Measurements from ENCODE around the gene C19orf85. TPM values are rescaled to one million over a fixed set of nuclear protein-coding genes. Genes with fewer than 3 reads are reported as not detected.
A peak's percentile ranks its signal among the peaks of the same experiment; 100 is the strongest.

Gene C19orf85
- total RNA-seq, 1 donor from 2014 or later, result not detected

- peak; percentile 61 for DNase-seq (ENCODE audit: low spot score)
- no peaks in the 10 kb centered on the region for H3K36me3 Mint-ChIP-seq
- Histone ChIP-seq H3K9ac (no peak overlapping the region), H3K27ac (no peak overlapping the region), H3K27me3 (no peaks in the 10 kb centered on the region), H3K4me1 (peaks cover 35% of the 10 kb centered on the region), H3K79me2 (ENCODE audit: low read depth) (peaks cover 19% of the 10 kb centered on the region), H3K4me2 (peak overlapping the region; percentile 1), H4K20me1 (ENCODE audit: low read depth) (no peaks in the 10 kb centered on the region), H3K4me3 (no peak overlapping the region), H2AFZ (replicated peaks) (no peak overlapping the region), H3K9me3 (ENCODE audit: low read depth) (no peaks in the 10 kb centered on the region), H3K36me3 (no peaks in the 10 kb centered on the region), H3F3A (ENCODE audit: low read depth) (peaks cover 49% of the 10 kb centered on the region)
- peak overlapping the region; percentile 65 for H3K4me3 Mint-ChIP-seq
- TF ChIP-seq EZH2 (IDR thresholded peaks at IDR 0.05) (no peak), EZH2phosphoT487 (IDR thresholded peaks at IDR 0.05) (no peak), CTCF (IDR thresholded peaks at IDR 0.05) (no peak)
- peaks cover 45% of the 10 kb centered on the region for H3K4me1 Mint-ChIP-seq
- peak overlapping the region; percentile 21 for H3K27ac Mint-ChIP-seq
- H3K27me3 Mint-ChIP-seq (ENCODE audit: insufficient read depth, low read depth), result peaks cover 15% of the 10 kb centered on the region
- H3K9me3 Mint-ChIP-seq, result no peaks in the 10 kb centered on the region
Observed at GRCh38 chr19:55474269-55475265, 10.0 kb upstream of the C19orf85 start.

GRCh38 chr19:55473225-55474012 lies 8.9 kb upstream of the C19orf85 start:
- Histone ChIP-seq H3K9me3 (ENCODE audit: low read depth) (no peaks in the 10 kb centered on the region), H3K27me3 (no peaks in the 10 kb centered on the region), H3K4me3 (no peak overlapping the region), H4K20me1 (ENCODE audit: low read depth) (no peaks in the 10 kb centered on the region), H2AFZ (replicated peaks) (peak overlapping the region; percentile 39), H3K79me2 (ENCODE audit: low read depth) (peaks cover 14% of the 10 kb centered on the region), H3K36me3 (no peaks in the 10 kb centered on the region), H3F3A (ENCODE audit: low read depth) (peaks cover 49% of the 10 kb centered on the region), H3K27ac (peak overlapping the region; percentile 27), H3K9ac (no peak overlapping the region), H3K4me2 (peak overlapping the region; percentile 56), H3K4me1 (peaks cover 35% of the 10 kb centered on the region)
- Mint-ChIP-seq H3K27ac (peak overlapping the region; percentile 85), H3K36me3 (no peaks in the 10 kb centered on the region), H3K4me1 (peaks cover 35% of the 10 kb centered on the region), H3K27me3 (ENCODE audit: insufficient read depth, low read depth) (peaks cover 15% of the 10 kb centered on the region), H3K4me3 (no peak overlapping the region), H3K9me3 (no peaks in the 10 kb centered on the region)
- TF ChIP-seq EZH2 (IDR thresholded peaks at IDR 0.05), result no peak
- TF ChIP-seq CTCF (IDR thresholded peaks at IDR 0.05), result no peak
- no peak for TF ChIP-seq EZH2phosphoT487 (IDR thresholded peaks at IDR 0.05)
- DNase-seq (ENCODE audit: low spot score), result peak; percentile 49

GRCh38 chr19:55472463-55472862 lies 7.9 kb upstream of the C19orf85 start:
- Histone ChIP-seq H3K36me3 (no peaks in the 10 kb centered on the region), H3K9ac (no peak overlapping the region), H2AFZ (replicated peaks) (no peak overlapping the region), H3K27ac (no peak overlapping the region), H3K4me3 (no peak overlapping the region), H3K4me1 (peaks cover 30% of the 10 kb centered on the region), H3K79me2 (ENCODE audit: low read depth) (peaks cover 4% of the 10 kb centered on the region), H3F3A (ENCODE audit: low read depth) (peaks cover 47% of the 10 kb centered on the region), H3K4me2 (no peak overlapping the region), H4K20me1 (ENCODE audit: low read depth) (no peaks in the 10 kb centered on the region), H3K9me3 (ENCODE audit: low read depth) (no peaks in the 10 kb centered on the region), H3K27me3 (no peaks in the 10 kb centered on the region)
- peaks cover 27% of the 10 kb centered on the region for H3K4me1 Mint-ChIP-seq
- no peaks in the 10 kb centered on the region for H3K9me3 Mint-ChIP-seq
- DNase-seq (ENCODE audit: low spot score), result no peak
- no peak overlapping the region for H3K27ac Mint-ChIP-seq
- H3K4me3 Mint-ChIP-seq, result no peak overlapping the region
- no peaks in the 10 kb centered on the region for H3K36me3 Mint-ChIP-seq
- TF ChIP-seq EZH2 (IDR thresholded peaks at IDR 0.05), result no peak
- no peak for TF ChIP-seq EZH2phosphoT487 (IDR thresholded peaks at IDR 0.05)
- TF ChIP-seq CTCF (IDR thresholded peaks at IDR 0.05), result no peak
- H3K27me3 Mint-ChIP-seq (ENCODE audit: insufficient read depth, low read depth), result peaks cover 15% of the 10 kb centered on the region
